AG04449 (cell line): ENCODE results near the gene SLC19A3.

ENCODE experiments used
- CTCF ChIA-PET: fragments of 350-600 bp; formaldehyde crosslinking; extraction: SDS; loops from one replicate; lab custom pipeline; 2021; ENCODE audit warnings: antibody characterized with exemption; lab: Yijun Ruan, JAX
- POLR2A ChIA-PET: fragments of 400-600, 350-600 bp; formaldehyde crosslinking; extraction: SDS; loops from one replicate; lab custom pipeline; 2020; ENCODE audit warnings: antibody characterized with exemption, inconsistent platforms; lab: Yijun Ruan, JAX
- DNase-seq: peaks from one replicate; pipeline ENCODE4 v3.0.0-alpha.2; 2010; ENCODE audit warnings: low read depth, low spot score
- H3K4me3 ChIP-seq: 2 replicates; pipeline ENCODE4 v1.5.1; 2011; ENCODE audit warnings: low read depth, mild to moderate bottlenecking, control low read depth, low read length
- CTCF ChIP-seq: IDR thresholded peaks from one replicate; pipeline ENCODE4 v1.5.1; 2011; ENCODE audit warnings: mild to moderate bottlenecking, moderate library complexity, low read length, control low read depth, inconsistent platforms; ENCODE audit not compliant: insufficient read depth; ENCODE audit errors: missing control alignments

SLC19A3 gene

GRCh38 chr2:227643990-227644551, 73.8 kb downstream of the SLC19A3 start:
- ChIA-PET POLR2A (no interaction called here), CTCF (interaction anchor here (1.1 kb wide), 1 partner anchor 15 kb away, joined by 4 read pairs; no protein-coding TSS in a partner anchor)
- no peak for DNase-seq
- no peak overlapping the region for H3K4me3 ChIP-seq
- TF ChIP-seq CTCF = no peak

DNA sequence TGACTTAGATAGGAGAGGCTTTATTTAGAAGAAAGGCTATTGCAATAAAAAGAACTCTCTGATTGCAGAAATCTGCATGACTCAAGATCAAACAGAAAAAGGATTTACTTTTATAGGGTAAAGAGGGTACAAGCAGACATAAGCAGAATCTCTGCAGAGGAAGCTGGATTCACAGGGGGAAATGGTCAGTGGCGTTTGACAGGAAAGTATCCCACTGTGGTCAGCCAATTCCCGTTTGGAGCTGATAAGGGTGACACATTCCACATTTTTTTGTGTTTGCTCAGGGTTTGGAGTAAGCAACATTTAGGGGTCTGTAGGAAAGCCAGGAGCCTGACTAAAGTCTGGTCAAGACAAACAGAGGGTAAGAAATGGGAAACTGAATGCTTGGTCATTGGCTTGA, 75.2 kb downstream of the SLC19A3 start:
- H3K4me3 ChIP-seq = no peak overlapping the region
- DNase-seq = no peak
- no peak for TF ChIP-seq CTCF
- CTCF ChIA-PET = no interaction called here
- POLR2A ChIA-PET = no interaction called here

- ChIA-PET CTCF (interaction anchor here (2.1 to 4.9 kb wide), 2 partner anchors 24 to 132 kb away, joined by 6 to 21 read pairs; no protein-coding TSS in a partner anchor), POLR2A (no interaction called here)
- no peak for DNase-seq
- no peak overlapping the region for H3K4me3 ChIP-seq
- TF ChIP-seq CTCF = no peak
Measured at GRCh38 chr2:227634201-227634600, 83.6 kb downstream of the SLC19A3 start.
